Measurements from ENCODE around the gene PDLIM7. TPM values are rescaled to one million over a fixed set of nuclear protein-coding genes. Genes with fewer than 3 reads are reported as not detected.
"Not testable (repeated sequence)": the region's sequence is repeated elsewhere in the genome, so short reads cannot be mapped to it uniquely, and the experiment has no call there.

PDLIM7 gene
- total and polyA plus RNA-seq, 10 of the 15 experiments (the other 5 are each of a cell fraction or from before 2014, with no cell fraction given) = 0.82 to 36.6 (median 19.3) TPM

- in situ Hi-C loops (cut with MboI) (no loop called here), intact Hi-C loops (cut with micrococcal nuclease; ENCODE audit: unreplicated experiment) (no loop called here)
- WGBS (ENCODE audit: insufficient coverage, insufficient replicate concordance, low lambda C conversion rate, missing lambda C conversion rate) = 98% methylated on average over 3 of the region's 3 CpGs
- Histone ChIP-seq H3K9ac (ENCODE audit: control insufficient read depth, insufficient read depth, low read length) (no peak overlapping the region), H3K27ac (ENCODE audit: control insufficient read depth, insufficient read depth) (no peak overlapping the region), H3K9me3 (replicated peaks; ENCODE audit: control insufficient read depth, insufficient read depth, low read length) (no peaks in the 10 kb centered on the region), H2AFZ (ENCODE audit: control insufficient read depth, low read depth, low read length) (no peak overlapping the region), H3K27me3 (replicated peaks in 1 of 2; ENCODE audit: control insufficient read depth in 2 of 2, insufficient read depth in 2 of 2, low read length in 1 of 2) (no peaks in the 10 kb centered on the region), H3K4me2 (ENCODE audit: control insufficient read depth, insufficient read depth) (no peak overlapping the region), H3K4me3 (no peak overlapping the region), H4K20me1 (ENCODE audit: control insufficient read depth, insufficient read depth) (no peaks in the 10 kb centered on the region), H3K36me3 (ENCODE audit: control insufficient read depth in 2 of 2, insufficient read depth in 2 of 2, low read length in 1 of 2) (peaks cover 0 to 4% of the 10 kb centered on the region in 2 experiments; a peak in 2 of 4 replicates), H3K4me1 (ENCODE audit: control insufficient read depth, insufficient read depth, low read length) (no peaks in the 10 kb centered on the region), H3K79me2 (ENCODE audit: control insufficient read depth, insufficient read depth, low read length) (no peaks in the 10 kb centered on the region)
- SMC1A ChIA-PET (ENCODE audit: uncharacterized antibody, unreplicated experiment) = no interaction called here
- CTCF ChIA-PET = no interaction called here
- FAIRE-seq (no peak), DNase-seq (ENCODE audit: low read depth, low spot score) (no peak), ATAC-seq (no peak)
- RAD21 ChIA-PET (ENCODE audit: unreplicated experiment) = no interaction called here
- TF ChIP-seq RCOR1 (conservative IDR thresholded peaks at IDR 0.05; ENCODE audit: low read depth, low read length) (no peak), CREB1 (IDR thresholded peaks at IDR 0.05; ENCODE audit: low read depth) (no peak), SREBF2 (IDR thresholded peaks at IDR 0.05; ENCODE audit: low read length) (no peak), NR2F1 (conservative IDR thresholded peaks at IDR 0.05) (no peak), FOXM1 (IDR thresholded peaks at IDR 0.05; ENCODE audit: low read depth, low read length) (no peak), CBFB (IDR thresholded peaks at IDR 0.05; ENCODE audit: low read depth) (no peak), NR2C1 (IDR thresholded peaks at IDR 0.05) (no peak), CHD2 (IDR thresholded peaks at IDR 0.05; ENCODE audit: borderline replicate concordance, low read depth, low read length) (no peak), CHD1 (IDR thresholded peaks at IDR 0.05; ENCODE audit: low read depth, low read length) (no peak)
- POLR2A ChIA-PET = no interaction called here
- no TSS peak for BruUV-seq (replicated peaks)
Measured at GRCh38 chr5:177486256-177486655, 11.1 kb downstream of the PDLIM7 start.

GRCh38 chr5:177485753-177486152 lies 11.7 kb downstream of the PDLIM7 start:
- FAIRE-seq; RAD21 ChIA-PET (ENCODE audit: unreplicated experiment); CTCF ChIA-PET: not testable (repeated sequence)

More at GRCh38 chr5:177485753-177486152, 11.7 kb downstream of the PDLIM7 start:
- intact Hi-C loops (cut with micrococcal nuclease; ENCODE audit: unreplicated experiment); DNase-seq (ENCODE audit: low read depth, low spot score); H3K4me2 ChIP-seq (ENCODE audit: control insufficient read depth, insufficient read depth); H2AFZ ChIP-seq (ENCODE audit: control insufficient read depth, low read depth, low read length); POLR2A ChIA-PET; SMC1A ChIA-PET (ENCODE audit: uncharacterized antibody, unreplicated experiment); H4K20me1 ChIP-seq (ENCODE audit: control insufficient read depth, insufficient read depth); H3K9ac ChIP-seq (ENCODE audit: control insufficient read depth, insufficient read depth, low read length); H3K4me3 ChIP-seq; in situ Hi-C loops (cut with MboI); H3K4me1 ChIP-seq (ENCODE audit: control insufficient read depth, insufficient read depth, low read length); H3K36me3 ChIP-seq (ENCODE audit: control insufficient read depth in 2 of 2, insufficient read depth in 2 of 2, low read length in 1 of 2); ATAC-seq; H3K27ac ChIP-seq (ENCODE audit: control insufficient read depth, insufficient read depth); BruUV-seq (replicated peaks); H3K79me2 ChIP-seq (ENCODE audit: control insufficient read depth, insufficient read depth, low read length); H3K9me3 ChIP-seq (replicated peaks; ENCODE audit: control insufficient read depth, insufficient read depth, low read length); H3K27me3 ChIP-seq (replicated peaks in 1 of 2; ENCODE audit: control insufficient read depth in 2 of 2, insufficient read depth in 2 of 2, low read length in 1 of 2): not testable (repeated sequence)
- WGBS (ENCODE audit: insufficient coverage, insufficient replicate concordance, low lambda C conversion rate, missing lambda C conversion rate) = 98% methylated on average over 3 of the region's 3 CpGs

Measured in GM12878 (cell line).